Fibroblast of skin of left quadriceps (primary cell): ENCODE measurements around the gene BRWD1.

Experiments
- DNase-seq, 2 experiments: peaks; one replicate each; pipeline ENCODE4 v3.0.0-alpha.2; 2013; ENCODE audit warnings: low read depth in 2 of 2

The BRWD1 gene

DNA sequence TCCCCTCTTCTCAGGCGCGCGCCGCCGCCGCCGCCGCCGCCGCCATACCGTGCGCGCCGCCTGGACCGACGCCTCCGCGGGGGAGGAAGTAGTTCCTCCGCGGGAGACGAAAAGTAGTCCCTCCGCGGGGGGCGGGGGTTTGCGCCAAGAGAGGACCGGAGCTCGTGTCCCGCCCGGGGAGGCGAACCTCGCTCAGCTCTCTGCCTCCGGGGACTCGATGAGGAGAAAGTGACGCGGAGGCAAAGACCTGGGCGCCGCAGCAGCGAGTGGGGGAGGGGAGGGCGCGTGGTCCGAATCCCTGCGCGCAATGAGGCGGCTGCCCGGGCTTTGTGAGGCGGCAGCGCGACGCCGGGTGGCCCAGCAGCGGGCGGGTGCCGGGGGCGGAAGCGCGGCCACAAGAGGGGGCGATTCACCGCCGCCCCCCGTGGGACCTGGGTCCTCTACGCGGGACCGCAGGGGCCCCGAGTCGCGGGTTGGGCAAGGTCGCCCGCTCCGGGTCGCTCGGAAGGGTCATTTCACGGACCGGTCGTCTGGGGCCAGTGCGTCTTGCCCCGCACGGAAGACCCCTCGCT is at the start of gene BRWD1:
Gene BRWD1, minus strand, starts transcription at position 62 of the 572 bp plus-strand sequence. CDS start 141 bp downstream, outside the sequence.
- peak; percentile 77 to 80 for DNase-seq

DNA sequence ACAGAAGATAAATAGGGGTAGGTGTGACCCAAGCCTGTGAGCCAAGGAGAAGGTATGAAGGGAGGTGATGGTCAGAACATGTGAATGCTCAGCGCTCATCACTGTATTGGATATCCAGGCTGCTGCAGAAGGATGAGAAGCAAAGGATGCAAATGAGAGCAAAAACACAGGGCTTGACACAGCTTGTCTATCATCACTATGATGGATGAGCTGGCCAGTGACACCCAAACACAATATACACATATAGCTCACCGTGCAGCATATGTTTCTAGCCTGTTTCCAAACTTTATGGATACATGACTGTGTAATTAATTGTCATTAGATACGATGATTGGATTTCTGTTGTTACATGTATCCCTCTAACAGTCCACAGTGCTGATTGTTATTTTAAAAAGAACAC is 49.3 kb upstream of the BRWD1 start:
- no peak for DNase-seq

DNA sequence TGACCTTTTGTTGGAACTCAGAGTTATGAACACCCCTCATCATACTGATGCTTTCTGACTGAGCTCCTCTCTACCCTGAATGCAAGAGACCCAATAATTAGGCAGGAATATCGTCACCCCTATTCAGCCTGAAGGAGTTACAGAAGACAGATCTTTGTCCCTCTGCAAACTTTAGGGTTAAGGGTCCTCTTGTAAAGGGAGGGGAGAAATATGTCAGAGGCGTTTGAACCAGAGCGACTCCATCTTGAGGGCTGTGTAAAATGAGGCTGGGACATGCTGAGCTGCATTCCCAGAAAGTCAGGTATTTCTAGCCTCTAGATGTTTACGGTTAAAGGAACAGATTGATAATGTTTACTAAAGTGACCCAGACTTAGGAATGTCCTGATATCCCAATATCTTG is 46.0 kb upstream of the BRWD1 start:
- DNase-seq: no peak

DNA sequence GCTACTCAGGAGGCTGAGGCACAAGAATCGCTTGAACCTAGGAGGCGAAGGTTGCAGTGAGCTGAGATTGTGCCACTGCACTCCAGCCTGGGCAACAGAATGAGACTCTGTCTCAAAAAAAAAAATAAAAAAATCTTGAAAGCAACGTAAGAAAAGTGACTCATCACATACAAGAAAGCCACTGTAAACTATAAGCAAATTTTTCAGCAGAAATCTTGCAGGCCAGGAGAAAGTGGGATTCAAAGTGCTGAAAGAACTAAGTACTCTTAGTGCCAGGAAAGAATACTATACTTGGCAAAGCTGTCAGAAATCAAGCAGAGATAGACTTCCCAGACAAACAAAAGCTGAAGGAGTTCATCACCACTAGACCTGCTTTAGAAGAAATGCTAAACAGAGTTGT is 39.9 kb upstream of the BRWD1 start:
- DNase-seq: no peak

DNA sequence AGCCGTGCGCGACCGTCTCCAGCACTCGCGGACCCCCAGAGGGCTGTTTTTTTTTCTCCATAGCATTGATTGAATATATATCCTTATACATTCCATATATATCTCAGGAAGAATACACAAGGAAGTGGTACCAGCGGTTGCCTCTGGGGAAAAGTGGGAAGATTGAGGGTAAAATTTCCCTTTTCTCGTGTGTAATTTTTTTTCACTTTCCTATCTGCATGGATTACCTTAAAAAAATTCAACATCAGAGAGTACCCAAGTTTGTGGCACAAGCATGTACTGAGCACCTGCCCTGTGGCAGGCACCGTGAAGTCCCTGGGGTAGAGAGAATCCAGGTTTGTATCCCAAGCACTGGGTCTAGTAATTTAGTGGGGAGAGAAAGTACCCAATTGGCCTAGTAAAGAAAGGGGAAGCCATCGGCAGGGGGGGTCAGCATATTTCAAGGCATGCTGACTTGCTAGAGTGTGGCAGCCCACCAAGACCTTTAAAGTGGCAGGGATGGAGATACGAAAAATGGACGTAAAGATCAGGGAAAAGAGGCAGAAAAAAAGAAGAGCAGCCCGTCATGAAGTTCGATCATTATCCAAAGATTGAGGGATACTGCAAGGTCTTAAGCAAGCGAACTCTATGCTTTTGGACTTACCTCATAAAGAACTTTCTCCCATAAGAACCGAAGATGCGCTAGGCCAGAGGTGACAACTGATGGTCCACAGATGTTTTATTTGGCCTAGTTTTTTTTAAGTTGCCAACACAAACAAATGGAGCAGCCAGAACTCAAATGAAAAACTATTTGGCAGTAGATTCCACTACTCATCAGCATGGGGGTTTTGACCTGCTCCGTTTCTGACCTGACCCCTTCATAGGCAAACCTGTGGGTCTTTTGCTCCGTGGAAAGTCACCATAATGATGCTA is 36.9 kb upstream of the BRWD1 start:
- DNase-seq: no peak

DNA sequence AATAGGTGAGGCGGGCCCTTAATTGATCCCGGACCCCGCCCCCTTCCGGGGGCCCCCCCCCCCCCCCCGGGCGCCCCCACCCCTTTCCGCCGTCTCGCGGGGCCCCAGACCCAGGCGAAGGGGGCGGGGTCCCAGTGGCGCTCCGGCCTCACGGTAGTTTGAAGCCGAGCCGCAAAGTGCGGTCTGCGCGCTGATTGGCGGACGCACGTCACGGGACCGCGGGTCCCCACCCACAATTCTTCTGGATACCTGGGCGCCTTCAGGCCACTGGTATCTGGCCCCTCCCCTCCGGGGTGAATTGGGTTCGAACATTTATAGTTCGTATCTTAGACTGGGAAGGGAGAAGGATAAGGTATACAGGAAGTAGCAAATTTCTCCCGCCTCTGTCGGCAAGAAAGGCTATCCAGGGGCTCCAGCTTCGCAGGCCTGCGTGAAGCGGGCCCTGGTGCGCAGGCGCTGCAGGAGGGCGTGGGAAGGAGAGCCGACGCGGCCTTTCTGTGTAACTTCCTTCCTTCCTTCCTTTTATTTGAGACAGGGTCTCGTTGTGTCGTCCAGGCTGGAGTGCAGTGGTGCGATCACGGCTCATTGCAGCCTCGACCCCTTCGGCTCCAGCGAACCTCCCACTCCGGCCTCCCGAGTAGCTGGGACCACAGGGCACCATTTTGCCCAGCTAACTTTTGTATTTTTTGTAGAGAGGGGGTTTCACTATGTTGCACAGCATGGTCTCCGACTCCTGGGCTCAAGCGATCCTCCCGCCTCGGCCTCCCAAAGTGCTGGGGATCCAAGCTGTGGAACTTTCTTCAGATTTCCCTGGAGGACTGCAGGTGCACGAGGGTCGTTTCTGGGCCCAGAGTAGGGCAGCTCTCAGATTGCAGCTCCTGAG is 36.0 kb upstream of the BRWD1 start:
- DNase-seq: peak; percentile 90 to 93

DNA sequence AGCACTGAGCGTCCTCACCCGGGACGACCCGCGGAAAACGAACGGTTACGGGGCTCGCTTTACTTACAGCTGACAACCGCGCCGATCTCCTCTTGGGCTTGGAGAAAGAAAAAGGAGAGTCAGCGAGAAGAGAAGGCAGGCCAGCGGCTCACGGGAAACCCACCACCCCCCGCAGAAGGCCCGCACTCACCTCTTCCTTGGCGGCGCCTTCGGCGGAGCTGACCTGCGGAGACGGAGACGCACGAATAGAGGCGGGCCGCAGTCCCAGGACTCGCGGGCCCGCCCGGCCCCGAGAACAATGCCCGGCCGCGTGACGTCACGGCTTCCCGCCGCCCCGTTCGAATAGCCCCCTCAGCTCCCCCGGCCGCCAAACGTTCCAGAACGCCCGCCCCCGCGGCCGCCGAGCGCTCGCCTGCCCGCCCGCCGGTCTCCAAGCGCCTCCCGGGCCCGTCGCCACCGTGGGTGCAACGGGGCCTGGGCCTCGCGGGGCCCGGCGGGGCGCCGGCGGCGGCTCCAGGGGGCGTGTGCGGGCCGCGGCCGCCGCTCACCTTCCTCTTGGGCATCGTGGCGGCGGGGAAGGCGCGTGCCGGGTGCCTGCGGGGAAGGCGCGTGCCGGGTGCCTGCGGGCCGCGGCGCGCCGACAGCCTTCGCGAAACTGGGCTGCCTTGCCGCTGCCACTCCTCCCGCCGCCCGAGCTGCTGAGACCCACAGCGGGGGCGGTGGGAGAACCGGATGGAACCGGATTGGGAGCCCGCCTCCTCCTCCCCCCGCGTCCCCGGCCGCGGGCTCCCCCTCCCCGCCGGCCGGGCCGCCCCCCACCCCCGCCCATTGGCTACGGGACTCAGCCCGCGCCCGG is 35.2 kb upstream of the BRWD1 start, which contains the start of gene HMGN1:
Gene HMGN1, minus strand, starts transcription at position 734 of the 856 bp plus-strand sequence. Its CDS starts 171 bp downstream, at position 563.
- DNase-seq: peak; percentile 81 to 82

DNA sequence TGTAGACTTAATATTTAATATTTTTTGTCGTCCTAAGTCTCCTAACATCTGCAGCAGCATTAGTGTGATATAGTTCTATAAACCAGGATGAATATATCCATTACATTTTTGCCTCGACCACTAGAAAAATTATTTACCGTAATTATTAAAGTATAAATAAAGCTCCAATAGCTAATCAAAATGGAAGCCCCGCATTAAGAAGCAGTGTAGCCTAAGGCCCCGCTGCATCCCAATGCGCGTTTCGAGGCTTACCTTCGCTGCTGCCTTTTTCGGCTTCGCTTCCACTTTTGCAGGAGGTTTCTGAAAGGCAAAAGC is 34.6 kb upstream of the BRWD1 start:
- DNase-seq: no peak

DNA sequence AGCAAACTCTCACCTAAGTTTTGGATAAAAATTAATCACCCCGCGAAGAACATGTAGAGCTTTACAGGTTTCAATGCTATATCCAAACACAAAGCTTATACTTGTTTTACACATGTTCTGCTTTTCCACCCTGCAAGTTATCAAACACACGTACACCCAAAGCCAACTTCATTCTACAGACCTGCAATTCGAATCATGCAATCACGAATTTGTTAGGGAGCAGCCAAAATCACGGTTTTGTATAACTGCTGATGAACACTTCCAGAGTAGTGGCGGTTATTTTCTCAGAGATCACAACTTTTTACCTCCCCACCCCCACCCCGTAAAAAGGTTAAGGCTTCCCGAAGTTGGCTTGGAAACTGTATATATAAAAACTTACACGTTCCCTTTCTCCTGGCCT is 34.1 kb upstream of the BRWD1 start:
- DNase-seq: no peak

DNA sequence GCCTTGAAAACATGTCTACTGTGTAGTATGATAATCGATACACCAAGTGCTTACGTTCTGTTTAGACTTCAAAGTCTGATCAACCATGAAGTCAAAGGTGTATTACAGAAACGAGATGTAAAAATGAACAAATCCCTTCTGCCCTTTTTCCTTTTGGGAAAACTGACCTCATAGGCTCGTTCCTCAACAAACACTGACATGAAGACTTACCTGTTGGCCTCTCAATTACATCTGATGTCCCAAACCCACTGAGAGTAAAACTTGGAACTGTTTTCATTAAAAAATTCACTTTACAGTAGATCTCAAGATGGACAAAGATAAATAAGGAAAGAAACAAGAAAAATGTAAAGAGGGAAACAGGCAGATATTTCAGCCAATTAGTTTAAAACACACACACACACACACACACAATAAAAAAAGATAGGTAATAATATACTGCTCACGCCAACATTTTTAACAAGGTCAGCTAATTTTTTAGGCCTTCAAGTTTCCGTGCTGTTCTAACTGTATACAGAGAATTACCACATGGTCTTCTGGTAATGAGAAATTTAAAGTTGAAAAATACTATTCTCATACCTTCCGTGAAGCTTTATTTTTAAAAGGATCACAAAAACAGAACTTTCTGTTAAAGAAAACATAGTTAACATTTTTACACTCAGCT is 33.4 kb upstream of the BRWD1 start:
- DNase-seq: no peak

DNA sequence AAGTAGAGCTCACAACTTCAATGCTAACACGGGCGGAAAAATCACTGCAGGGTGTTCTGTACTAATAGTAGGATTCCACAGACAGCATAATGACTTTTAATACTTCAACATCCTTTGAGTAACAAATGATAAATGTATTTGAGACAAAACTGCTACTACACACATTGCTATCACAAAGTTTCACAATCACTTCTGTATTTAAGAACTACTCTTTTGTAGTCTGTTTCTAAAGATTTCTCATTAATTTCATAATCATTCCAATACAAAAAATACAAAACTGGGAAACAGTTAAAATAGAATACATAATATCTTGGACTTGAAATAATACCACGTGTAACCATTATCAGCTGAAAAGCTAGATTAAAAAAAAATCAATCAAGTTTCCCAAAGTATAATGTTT is 32.8 kb upstream of the BRWD1 start:
- no peak for DNase-seq

DNA sequence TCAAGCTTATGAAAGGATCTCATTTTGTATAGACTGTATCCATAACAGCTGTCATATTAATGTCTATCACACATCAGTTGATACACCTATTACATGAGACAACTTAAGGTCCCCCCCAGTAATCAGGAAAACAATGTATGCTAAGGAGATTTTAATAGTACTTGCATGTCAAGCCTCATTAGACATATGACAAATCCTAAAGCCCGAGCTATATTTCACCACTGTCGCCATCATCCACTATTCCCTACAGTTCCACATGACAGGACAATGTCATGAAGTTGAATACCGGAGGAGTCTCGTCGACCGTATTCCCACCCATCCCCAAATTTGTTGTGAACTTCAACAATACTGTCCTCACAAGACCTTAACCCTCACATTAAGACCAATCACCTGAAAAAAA is 32.0 kb upstream of the BRWD1 start:
- DNase-seq: no peak

DNA sequence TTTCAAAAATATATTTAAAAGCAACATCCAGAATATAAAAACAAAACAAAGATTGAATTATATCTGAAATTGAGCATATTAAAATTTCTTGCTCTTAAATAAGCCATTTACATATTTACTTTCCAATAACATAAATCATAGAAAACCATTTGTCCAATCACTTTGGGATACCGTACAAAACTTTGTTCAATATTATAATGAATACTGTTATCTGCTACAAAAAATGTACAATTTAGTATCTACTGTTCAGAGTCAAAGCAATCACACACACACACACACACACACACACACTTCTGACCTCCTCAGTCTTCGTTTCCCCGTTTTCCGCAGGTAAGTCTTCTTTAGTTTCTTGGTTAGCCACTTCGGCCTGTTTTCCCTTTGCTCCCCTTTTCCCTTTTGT is 31.4 kb upstream of the BRWD1 start:
- DNase-seq: no peak

DNA sequence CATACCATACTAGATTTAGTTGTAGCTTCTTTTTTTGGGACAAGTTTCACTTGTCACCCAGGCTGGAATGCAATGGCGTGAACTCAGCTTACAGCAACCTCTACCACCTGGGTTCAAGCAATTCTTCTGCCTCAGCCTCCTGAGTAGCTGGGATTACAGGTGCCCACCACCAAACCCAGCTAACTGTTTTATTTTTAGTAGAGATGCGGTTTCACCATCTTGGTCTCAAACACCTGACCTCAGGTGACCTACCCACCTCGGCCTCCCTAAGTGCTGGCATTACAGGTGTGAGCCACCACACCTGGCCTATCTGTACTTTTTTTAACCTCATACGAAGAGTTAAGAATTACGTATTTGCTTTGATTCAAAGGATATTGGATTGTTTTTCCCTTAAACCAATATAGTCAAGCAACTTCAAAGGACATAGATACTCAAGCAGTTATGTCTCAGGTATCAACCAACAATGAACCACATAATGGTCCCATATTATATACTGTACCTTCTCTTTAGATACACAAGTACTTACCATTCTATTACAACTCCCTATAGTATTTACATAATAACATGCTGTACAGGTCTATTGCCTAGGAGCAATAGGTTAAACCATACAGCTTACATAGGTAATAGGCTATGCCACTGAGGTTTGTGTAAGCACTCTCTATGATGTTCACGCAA is 28.0 kb upstream of the BRWD1 start:
- no peak for DNase-seq

DNA sequence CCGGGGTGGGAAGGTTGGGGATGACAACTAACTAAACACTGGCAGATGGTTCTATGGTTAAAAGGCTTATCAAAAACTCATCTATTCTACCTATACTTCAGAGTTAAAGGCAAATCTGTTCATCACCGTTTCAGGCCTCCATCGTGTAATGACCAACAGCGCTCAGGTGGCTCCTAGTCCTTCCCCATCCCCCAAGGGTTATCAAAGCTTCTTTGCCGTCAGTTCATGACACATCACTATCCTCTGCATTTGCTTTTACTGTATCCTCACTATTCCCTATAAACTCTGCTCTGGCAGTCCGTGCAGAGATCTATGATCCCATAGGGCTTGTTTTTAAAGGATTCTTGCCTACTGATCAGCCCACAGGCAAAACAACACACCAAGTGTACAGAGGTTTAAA is 27.3 kb upstream of the BRWD1 start:
- DNase-seq: no peak

DNA sequence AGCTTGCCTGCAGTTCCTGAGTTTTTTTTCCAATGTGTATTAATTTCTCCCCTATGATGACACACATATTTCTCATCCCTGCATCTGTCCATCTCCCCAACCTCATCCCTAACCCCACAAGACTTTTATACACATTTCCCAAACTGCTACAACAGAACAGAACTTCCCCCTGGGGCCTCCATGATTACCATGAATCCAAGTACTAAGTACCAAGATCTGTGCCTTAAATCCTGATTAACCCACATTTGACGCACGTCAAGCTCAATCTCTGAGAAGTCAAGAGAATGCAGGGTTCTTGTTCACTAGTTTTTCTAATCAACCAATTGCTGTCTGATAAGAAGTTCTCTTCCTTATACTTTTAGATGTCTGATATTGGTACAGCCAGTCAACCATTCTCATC is 25.8 kb upstream of the BRWD1 start:
- no peak for DNase-seq

DNA sequence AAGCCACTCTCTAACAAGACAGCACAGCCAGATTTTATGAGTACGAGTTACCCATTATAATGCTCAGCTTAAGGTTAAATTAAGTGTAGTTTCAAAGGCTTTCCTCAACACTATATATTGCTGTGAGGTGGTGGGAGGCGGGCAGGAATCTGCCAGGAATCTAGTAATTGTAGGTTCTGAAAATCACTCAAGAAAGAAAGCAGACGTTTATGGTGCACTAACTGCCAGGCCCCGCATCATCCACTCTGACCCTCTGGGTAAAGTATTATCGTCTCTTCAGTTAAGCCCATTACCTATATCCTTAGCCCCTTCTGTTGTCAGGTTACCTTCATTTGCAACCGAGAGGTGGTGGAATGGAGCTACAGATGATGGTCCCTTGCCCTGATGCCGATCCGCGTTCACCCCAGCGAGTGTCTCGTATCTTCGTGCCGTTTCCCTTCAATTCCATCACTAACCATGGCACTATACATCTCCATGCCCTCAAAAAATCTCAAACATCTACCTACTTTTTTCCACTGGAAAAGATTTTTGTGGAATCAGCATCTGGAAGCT is 23.1 kb upstream of the BRWD1 start:
- DNase-seq: no peak

DNA sequence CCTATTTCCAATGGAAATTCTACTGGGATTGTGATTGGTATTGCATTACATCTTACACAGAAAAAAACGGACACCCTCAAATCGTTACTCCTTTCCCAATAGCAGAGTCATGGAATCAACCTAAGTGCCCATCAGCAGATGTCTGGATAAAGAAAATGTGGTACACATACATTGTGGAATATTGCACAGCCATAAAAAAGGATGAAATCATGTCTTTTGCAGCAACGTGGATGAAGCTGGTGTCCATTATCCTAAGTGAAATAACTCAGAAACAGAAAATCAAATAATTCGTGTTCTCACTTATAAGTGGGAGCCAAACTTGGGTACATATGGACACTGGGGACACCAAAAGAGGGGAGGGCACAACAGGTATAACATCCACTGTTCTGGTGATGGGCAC is 21.2 kb upstream of the BRWD1 start:
- no peak for DNase-seq

DNA sequence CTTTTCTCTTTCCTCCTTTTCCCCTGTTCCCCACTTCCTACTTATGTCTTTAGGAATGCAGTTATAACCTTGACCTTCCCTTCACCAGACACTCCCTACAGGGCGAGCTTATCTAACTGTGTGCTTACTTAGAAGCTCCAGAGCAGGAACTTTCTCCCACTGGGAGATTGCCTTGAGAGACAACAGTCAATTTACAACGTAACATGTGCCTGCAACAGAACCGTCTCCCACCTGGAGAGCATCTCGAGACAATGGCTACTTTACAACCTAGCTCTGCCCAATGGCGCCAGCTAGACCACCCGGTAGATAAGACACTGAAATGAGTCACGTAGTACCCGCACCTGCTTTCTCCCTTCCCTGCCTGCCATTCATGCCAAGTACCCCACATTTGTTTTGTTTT is 18.7 kb upstream of the BRWD1 start:
- DNase-seq: no peak

DNA sequence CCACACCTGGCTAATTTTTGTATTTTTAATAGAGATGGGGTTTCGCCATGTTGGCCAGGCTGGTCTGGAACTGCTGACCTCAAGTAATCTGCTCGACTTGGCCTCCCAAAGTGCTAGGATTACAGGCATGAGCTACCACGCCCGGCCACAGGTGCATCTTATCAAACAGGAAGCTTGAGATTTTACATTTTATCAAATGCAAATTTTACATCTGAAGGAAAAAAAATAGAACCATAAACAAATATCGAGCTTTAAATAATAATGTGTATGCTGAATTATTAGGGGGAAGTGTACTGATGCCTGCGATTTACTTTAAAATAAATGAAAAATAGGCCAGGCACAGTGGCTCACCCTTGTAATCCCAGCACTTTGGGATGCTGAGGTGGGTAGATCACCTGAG is 16.6 kb upstream of the BRWD1 start:
- DNase-seq: no peak
